HG03460 (cell line): Measurements from ENCODE around the gene NOL12.
"Not testable (repeated sequence)": the region's sequence is repeated elsewhere in the genome, so short reads cannot be mapped to it uniquely, and the experiment has no call there.

Experiments
- ATAC-seq: cut with Tn5 transposase; IDR thresholded peaks from one replicate; pipeline ENCODE4 v1.9.1; 2021; ENCODE audit not compliant: unreplicated experiment

The NOL12 gene

DNA sequence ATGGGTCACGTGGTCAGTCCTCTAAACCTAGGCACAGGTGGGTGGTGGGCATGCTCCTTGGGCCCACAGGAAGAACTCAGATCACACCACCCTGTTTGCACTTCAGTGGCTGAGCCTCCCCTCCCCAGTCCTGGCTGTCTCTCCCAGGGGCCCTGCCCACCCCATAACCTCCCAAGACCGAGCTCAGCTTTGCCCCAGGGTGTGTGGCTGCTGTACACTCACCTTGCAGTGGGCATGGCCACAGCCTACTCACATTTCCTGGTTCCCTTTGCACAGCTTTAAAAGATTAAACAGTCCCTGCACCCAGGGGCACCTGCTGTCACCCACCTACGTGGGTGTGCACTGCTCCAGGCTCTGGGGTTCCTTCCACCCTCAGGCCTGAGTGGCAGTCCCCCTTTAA, 24.5 kb downstream of the NOL12 start:
- no peak for ATAC-seq

DNA sequence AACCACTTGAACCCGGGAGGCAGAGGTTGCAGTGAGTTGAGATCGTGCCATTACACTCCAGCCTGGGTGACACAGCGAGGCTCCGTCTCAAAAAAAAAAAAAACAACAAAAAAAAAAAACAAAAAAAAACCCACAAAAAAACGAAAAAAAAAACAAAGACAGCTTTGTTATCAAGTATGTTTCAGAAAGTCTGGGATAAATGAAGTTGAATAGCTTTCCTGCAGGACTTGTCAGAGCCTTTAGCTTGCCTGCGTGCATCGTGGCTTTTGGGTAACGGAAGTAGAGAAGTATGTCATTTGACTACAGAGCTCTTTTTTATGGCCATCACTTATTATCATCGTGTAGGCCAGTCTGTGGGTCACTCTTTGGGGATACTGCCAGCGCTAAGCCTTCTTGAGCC, 25.3 kb downstream of the NOL12 start:
- no peak for ATAC-seq

DNA sequence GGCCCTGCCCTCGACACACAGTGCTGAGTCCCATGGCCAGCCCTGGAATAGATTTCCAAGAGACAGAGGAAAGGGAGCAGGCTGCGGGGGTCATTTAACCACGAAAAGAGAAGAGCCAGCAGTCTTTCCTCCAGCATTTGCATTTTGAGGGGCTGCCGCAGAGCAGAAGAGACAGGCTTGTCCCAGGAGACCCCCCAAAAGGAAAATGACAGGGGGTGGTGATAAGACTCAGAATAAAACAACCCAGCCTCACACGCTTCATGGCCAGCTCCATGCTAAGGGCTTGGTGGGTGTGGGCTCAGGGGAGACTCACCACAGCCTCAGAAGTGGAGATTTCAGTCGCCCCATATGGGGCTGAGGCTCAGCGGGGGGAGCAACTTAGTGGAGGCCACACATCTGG, 27.6 kb downstream of the NOL12 start:
- ATAC-seq: no peak

DNA sequence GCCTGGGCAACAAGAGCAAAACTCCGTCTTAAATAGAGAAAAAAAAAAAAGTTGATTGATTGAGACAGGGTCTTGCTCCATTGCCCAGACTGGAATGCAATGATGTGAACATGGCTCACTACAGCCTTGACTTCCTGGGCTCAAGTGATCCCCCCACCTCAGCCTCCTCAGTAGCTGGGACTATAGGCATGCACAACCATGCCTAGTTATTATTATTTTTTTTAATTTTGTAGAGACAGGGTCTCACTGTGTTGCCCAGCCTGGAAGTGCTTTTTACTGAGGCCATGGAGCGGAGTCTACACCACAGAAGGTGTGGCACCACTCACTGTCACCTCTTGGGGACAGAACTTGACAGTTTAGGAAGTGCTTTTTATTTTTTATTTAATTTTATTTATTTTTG, 28.5 kb downstream of the NOL12 start:
- ATAC-seq: no peak

DNA sequence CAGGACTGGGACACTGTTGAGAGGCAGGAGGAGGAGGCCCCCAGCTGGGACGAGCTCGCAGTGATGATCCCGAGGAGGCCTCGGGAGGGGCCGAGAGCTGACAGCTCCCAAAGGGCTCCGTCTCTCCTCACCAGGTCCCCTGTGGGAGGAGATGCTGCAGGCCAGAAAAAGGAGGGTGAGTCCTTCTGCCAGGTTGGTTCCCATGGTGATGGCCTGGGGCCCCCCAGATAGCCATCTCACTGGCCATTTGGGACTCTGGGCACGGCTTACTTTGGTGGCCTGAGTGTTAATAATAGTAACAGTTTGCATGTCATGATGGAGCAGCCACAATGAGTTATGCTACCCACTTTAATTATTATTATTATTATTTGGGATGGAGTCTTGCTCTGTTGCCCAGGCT, 29.6 kb downstream of the NOL12 start:
- no peak for ATAC-seq

DNA sequence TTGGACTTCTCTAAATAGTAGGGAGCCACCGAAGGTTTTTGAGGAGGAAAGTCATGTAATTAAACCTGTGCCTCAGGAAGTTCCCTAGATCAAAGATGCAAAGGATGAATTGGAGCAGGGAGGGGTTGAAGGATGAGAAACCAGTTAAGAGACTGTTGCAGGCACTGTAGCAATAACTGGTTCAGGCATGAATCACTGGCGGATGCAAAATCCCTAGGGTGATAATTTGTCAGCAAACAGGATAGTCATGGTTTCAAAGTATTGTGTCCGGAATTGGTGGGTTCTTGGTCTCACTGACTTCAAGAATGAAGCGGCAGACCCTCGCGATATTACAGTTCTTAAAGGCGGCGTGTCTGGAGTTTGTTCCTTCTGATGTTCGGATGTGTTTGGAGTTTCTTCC, 30.6 kb downstream of the NOL12 start:
- no peak for ATAC-seq

DNA sequence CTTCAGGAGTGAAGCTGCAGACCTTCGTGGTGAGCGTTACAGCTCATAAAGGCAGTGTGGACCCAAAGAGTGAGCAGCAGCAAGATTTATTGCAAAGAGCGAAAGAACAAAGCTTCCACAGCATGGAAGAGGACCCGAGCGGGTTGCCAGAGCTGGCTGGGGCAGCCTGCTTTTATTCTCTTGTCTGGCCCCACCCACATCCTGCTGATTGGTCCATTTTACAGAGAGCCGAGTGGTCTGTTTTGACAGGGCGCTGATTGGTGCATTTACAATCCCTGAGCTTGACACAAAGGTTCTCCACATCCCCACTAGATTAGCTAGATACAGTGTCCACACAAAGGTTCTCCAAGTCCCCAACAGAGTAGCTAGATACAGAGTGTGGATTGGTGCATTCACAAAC, 31.1 kb downstream of the NOL12 start:
- not testable (repeated sequence) for ATAC-seq

DNA sequence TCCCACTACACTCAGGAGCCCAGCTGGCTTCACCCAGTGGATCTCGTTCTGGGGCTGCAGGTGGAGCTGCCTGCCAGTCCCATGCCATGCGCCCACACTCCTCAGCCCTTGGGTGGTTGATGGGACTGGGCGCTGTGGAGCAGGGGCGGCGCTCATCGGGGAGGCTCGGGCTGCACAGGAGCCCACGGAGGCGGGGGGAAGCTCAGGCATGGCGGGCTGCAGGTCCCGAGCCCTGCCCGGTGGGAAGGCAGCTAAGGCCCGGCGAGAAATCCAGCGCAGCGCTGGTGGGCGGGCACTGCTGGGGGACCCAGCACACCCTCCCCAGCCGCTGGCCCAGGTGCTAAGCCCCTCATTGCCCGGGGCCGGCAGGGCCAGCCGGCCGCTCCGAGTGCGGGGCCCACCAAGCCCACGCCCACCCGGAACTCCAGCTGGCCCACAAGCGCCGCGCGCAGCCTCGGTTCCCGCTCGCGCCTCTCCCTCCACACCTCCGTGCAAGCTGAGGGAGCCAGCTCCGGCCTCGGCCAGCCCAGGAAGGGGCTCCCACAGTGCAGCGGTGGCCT, 31.7 kb downstream of the NOL12 start:
- ATAC-seq: not testable (repeated sequence)

DNA sequence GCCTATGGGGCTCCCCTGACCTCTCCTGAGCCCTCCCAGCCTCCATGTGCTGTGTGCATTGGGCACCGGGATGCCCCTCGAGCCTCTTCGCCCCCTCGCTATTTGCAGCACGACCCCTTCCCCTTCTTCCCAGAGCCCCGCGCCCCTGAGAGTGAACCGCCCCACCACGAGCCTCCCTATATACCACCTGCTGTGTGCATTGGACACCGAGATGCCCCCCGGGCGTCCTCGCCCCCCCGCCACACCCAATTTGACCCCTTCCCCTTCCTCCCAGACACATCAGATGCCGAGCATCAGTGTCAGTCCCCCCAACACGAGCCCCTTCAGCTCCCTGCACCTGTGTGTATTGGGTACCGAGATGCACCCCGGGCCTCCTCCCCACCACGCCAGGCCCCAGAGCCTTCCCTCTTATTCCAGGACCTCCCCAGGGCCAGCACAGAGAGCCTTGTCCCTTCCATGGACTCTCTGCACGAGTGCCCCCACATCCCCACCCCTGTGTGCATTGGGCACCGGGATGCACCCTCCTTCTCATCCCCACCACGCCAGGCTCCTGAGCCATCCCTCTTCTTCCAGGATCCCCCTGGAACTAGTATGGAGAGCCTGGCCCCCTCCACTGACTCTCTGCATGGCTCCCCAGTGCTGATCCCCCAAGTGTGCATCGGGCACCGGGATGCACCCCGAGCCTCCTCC, 39.6 kb downstream of the NOL12 start:
- no peak for ATAC-seq

DNA sequence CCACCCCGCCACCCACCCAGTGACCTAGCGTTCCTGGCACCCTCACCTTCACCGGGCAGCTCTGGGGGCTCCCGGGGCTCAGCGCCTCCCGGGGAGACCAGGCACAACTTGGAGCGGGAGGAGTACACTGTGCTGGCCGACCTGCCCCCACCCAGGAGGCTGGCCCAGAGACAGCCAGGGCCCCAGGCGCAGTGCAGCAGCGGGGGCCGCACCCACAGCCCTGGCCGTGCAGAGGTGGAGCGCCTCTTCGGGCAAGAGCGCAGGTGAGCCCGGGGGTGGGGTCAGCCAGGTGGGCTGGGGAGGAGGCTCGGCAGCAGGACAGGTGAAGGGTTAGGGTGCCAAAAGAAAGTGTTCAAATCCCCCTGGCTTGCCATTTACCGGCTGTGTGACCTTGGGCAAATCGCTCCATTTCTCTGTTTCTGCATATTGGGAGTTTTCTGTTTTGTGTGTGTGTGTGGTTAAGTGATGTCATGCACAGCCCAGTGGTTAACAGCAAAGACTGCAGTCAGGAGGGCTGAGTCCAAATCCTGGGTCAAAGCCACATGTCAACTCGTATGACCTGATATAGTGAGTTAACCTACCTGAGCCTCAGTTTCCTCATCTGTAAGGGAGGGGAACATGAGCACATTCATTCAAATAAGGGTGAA, 40.2 kb downstream of the NOL12 start:
- no peak for ATAC-seq

DNA sequence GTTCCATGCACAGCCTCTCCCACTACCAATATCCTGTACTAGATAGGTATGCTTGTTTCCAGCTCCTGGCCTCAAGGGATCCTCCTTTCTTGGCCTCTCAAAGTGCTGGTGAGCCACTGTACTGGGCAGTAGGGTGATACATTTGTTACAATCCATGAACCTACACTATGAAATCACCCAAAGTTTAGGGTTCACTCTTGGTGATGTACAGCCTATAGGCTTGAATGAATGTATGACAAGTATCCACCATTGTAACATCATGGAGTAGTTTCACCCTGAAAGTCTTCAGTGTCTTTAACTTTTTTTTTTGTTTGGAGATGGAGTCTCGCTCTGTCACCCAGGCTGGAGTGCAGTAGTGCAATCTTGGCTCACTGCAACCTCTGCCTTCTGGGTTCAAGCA, 42.5 kb downstream of the NOL12 start:
- ATAC-seq: no peak

DNA sequence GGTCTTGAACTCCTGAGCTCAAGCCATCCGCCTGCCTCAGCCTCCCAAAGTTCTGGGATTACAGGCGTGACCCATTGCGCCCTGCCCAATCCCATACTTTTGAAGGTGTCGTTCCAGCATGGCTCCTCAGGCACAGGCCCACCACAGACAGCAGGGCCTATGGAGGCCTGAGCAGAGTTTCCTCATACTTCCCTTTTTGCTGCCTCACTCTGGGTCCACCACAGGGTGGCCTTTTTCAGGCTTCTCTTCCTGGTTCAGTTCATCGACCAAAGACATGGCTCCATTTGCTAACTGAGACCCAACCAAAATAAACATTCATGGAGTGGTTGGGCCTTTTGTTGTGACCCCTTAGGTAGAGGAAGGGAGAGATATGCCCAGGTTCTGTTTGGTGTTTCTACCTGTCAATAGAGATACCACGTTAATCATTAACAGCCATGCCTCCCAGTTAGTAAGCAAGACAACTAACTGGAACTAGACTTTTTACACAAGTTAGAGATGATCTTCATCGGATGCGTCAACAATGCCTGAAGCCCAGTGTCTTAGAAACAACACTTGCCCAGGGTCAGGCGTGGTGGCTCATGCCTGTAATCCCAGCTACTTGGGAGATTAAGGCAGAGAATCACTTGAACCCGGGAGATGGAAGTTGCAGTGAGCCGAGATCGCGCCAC, 45.8 kb downstream of the NOL12 start:
- no peak for ATAC-seq

DNA sequence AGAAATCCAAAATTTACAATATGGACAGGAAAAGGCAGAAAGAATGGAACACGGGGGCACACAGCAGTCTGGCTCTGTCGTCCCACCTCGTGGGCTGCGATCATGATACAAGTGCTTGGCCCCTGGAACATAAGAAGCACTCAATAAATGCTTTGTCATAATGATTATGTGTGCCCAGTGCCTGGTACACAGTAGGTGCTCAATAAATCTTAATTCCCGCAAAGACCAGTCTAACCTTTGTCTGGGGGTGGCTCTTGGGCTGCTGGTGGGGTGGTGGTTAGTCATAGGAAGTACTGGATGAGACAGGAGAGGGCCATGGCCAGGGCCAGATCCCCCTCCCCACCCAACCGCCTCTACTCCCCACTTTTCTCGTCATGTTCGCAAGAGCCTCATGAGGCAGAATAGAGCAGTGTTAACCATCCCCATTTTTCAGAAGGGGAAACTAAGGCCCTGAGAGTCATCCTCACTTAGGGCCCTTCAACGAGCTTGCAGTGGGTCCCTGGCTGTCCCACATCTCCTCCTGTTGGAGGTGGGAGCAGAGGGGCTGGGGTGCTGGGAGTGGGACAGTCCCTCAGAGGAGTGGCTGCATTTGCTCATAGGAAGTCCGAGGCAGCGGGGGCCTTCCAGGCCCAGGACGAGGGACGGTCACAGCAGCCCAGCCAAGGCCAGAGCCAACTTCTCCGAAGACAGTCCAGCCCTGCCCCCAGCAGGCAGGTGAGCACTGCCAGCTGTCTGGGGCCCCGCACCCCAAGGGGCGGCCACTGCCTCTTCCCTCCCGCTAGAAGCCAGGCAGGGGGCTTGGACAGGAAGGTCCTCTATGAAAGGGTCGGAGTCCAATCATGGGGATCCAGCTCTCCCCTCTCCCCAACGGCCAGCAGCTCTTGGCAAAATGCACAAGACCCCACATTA, 46.8 kb downstream of the NOL12 start:
- ATAC-seq: no peak

DNA sequence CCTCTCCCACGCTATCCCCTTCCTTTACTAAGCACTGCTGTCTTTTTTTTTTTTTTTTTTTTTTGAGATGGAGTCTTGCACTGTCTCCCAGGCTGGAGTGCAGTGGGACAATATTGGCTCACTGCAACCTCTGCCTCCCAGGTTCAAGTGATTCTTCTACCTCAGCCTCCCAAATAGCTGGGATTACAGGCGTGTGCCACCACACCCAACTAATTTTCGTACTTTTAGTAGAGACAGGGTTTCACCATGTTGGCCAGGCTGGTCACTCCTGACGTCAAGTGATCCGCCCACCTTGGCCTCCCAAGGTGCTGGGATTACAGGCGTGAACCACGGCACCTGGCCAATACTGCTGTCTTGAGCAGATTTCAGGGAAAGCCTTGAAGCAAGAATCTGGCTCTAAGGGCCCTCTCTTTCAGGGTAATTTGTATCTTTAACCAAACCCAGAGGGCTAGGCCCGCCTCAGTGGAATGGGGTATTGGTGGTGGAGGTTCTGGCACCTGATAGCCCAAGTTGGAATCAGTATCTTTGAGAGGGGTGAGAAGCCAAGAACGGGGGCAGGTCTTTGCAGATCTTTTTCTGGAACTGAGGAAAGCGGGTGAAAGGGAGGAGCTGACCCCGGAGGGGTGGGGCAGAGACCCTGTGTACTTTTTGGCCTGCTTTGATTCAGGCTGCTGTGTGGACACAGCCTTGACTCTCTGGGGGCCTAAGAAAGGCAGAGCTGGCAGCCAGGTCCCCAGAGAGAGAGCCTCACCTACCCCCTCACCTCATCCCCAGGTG, 47.7 kb downstream of the NOL12 start:
- no peak for ATAC-seq

DNA sequence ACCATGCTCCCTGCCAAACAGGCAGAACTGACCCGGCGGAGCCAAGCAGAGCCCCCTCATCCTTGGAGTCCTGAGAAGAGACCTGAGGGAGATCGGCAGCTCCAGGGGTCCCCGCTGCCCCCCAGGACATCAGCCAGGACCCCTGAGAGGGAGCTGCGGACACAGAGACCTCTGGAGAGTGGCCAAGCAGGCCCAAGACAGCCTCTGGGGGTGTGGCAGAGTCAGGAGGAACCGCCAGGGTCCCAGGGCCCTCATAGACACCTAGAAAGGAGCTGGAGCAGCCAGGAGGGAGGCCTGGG, 48.2 kb downstream of the NOL12 start:
- ATAC-seq: no peak

DNA sequence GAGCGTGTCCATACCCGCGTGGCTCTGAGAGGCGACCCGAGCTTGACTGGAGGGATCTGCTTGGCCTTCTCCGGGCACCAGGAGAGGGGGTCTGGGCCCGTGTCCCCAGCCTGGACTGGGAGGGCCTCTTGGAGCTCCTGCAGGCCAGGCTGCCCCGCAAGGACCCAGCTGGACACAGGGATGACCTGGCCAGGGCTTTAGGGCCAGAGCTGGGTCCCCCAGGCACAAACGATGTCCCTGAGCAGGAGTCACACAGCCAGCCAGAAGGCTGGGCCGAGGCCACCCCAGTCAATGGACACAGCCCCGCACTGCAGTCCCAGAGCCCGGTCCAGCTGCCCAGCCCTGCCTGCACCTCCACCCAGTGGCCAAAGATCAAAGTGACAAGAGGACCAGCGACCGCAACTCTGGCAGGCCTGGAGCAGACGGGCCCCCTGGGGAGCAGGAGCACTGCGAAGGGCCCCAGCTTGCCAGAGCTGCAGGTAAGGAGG, 48.9 kb downstream of the NOL12 start:
- no peak for ATAC-seq

DNA sequence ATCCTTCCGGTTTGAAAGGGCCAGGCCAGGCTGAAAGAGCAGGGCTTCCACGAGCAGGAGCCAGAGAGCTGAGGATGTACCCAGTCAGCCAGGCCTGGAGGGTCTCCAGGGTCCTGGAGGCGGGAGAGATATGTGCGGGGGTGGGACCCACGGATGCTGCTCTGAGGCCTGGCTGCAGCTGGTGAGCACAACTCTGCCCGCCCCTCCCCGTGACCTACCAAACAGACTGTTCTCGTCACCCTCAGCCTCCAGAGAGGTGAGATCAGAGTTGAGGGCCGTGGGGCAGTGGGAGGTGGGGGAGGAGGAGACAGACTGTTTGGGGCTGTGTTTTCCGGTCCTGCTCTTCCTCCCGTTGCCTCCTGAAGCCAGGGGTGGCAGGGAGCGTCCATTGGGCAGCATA, 52.9 kb downstream of the NOL12 start:
- ATAC-seq: no peak

DNA sequence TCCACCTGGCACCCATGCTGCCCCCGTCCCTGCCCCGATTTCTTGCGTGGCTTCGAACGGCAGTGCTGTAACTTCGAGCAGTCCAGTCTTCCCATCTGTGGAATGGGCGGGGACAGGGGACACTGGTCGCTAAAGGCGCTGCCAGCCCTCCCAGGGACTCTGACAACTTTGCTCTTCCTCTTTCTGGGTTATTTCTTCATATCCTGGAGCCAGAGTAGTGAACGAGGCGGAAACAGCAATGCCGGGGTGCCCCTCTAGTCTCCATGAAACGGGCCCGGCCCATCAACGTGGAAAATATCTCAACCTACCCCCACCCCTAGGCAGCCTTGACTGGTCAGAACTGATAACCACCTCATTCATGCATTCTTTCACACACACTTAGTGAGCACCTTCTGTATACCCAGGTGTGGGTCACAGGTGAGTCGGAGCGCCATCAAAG, 53.5 kb downstream of the NOL12 start:
- no peak for ATAC-seq

DNA sequence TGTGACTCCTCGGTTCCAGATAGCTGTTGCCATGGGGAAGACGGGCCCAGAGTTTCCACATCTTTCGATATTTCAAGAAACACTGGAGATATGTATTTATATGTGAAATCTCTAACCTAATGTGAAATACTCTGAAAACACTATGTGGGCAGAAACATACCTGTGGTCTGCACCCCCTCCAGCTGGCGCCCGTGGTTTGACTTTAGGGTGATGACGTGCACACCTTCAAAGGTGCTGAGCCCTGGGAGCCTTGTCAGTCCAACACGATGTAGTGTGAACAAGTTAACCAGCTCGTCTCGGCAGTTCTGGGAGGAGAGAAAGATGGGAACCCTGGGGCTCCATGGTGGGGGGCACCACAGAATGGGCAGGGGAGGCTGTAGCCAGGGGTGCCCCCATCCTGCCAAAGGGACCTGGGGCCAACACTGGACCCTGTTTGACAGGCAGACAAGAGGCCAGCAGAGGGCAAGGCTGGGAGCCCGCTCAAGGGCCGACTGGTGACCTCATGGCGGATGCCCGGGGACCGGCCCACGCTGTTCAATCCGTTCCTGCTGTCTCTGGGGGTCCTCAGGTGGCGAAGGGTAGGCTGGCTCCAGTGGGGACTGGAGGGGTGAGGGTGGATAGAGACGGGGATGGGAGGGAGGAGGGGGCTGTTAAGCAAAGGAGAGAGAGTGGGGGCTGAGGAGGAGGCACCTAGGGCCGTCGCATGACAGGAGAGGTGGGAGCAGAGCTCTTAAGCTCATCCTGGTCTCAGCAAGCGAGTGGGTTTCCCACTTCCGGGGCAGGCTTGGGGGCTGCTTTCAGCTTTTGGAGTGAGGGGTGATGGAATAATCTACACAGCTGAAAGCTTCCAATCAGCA, 54.5 kb downstream of the NOL12 start:
- no peak for ATAC-seq
